GM08714 (cell line): ENCODE results near the gene EARS2.

Source experiments
- H3K4me3 ChIP-seq: fragments of 200-500 bp; sonication (Bioruptor generic); 2 replicates; pipeline ENCODE4 v1.5.1; 2014; ENCODE audit warnings: mild to moderate bottlenecking, low read length, inconsistent platforms
- ZNF274 ChIP-seq: IDR thresholded peaks from 2 replicates; pipeline ENCODE4 v1.6.1; 2012; ENCODE audit warnings: mild to moderate bottlenecking, low read depth, low read length

Gene EARS2

DNA sequence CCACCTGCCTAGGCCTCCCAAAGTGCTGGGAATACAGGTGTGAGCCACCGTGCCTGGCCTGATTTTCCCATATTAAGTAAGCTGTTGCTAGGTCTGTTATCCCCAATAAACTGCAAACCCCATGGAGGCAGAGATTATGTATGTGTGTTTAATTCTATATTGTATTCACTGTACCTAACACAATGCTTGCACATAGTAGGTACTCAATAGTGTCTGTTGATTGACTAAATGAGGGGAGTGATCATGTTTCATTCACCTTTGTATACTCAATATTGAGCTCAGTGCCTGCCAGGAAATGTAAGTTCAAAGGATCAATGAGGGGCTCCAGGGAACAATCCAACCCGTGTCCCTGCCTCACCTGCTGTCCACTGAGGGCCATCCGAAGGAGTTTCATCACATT, 32.3 kb downstream of the EARS2 start:
- H3K4me3 ChIP-seq: no peak overlapping the region
- no peak for TF ChIP-seq ZNF274

DNA sequence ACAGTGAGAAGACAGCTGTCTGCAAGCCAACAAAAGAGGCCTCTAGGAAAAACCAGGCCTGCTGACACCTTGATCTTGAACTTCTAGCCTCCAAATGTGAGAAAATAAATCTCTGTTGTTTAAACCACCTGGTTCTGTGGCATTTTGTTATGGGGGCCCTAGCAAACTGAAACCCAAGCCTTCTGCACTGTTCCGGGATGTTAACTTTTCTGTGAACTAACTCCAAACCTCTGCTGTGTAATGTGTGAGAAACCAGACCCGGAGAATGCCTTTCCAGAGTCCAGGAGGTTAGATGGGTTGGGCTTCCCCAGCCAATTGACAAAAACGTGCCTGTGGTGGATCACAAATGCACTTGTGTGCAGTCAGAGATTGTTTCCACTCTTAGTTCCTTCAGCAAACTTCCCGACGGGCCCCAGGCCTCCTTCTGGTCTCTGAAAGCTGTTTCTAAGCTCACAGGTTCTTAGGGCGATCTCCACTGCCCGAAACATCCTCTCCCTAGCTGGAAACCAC, 33.2 kb downstream of the EARS2 start:
- no peak overlapping the region for H3K4me3 ChIP-seq
- TF ChIP-seq ZNF274: no peak

- no peak for TF ChIP-seq ZNF274
- H3K4me3 ChIP-seq: no peak overlapping the region
Observed at GRCh38 chr16:23523321-23523720, 33.8 kb downstream of the EARS2 start.

DNA sequence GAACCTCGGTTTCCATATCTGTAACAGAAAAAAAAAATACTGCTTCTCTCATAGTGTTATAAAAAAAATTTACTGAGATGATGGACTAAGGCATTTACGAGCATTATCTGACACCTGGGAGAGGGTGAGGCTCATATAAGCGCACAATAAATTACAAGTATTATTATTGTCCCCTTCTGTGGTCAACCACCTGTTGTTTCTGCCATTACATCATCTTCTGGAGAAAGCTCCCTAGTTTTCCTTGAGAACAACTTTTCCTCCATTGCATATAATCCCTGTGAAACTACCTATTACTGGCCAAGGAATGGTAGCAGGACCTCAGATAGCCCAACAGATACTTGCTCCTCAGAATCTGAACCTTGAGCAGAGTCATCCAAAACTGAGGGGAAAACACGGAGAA, 35.2 kb downstream of the EARS2 start:
- TF ChIP-seq ZNF274: no peak
- no peak overlapping the region for H3K4me3 ChIP-seq

DNA sequence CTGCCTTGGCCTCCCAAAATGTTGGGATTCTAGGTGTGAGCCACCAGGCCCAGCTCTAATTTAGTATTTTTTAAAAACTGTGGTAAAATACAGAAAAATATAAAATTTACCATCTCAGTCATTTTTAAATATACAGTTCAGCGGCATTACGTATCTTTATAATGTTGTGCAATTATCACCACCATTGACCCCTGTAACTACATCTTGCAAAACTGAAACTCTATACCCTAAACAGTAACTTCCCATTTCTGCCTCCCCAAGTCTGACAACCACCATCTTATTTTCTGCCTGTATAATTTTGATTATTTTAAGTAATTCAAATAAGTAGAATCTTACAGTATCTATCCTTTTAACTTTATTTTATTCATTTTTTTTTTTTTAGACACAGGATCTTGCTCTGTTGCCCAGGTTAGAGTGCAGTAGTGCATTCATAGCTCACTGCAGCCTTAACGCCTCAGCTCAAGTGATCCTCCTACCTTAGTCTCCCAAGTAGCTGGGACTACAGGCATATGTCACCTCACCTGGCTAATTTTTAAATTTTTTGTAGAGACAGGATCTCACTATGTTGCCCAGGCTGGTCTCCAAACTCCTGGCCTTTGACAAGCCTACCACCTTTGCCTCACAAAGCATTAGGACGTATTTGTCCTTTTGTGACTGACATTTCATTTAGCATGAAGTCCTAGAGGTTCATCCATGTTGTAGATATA, 36.0 kb downstream of the EARS2 start:
- no peak overlapping the region for H3K4me3 ChIP-seq
- no peak for TF ChIP-seq ZNF274

DNA sequence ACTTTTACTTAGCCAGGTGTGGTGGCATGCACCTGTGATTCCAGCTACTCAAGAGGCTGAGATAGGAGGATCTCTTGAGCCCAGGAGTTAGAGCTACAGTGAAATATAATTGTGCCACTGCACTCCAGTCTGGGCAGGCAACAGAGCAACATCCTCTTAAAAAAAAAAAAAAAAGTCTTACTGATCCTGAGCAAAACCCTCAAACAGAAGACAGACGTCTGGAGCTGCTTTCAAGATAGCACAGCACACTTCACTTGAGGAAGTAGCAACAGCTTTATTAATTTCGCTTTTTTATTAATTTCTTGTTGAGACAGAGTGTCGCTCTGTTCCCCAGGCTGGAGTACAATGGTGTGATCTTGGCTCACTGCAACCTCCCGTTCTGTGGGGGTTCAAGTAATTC, 36.6 kb downstream of the EARS2 start:
- no peak overlapping the region for H3K4me3 ChIP-seq
- no peak for TF ChIP-seq ZNF274

- no peak for TF ChIP-seq ZNF274
- H3K4me3 ChIP-seq: no peak overlapping the region
Observed at GRCh38 chr16:23519282-23519681, 37.9 kb downstream of the EARS2 start.

GRCh38 chr16:23518435-23518891, 38.7 kb downstream of the EARS2 start:
- no peak for TF ChIP-seq ZNF274
- H3K4me3 ChIP-seq: no peak overlapping the region; the same call in 1 of the 2 replicates

DNA sequence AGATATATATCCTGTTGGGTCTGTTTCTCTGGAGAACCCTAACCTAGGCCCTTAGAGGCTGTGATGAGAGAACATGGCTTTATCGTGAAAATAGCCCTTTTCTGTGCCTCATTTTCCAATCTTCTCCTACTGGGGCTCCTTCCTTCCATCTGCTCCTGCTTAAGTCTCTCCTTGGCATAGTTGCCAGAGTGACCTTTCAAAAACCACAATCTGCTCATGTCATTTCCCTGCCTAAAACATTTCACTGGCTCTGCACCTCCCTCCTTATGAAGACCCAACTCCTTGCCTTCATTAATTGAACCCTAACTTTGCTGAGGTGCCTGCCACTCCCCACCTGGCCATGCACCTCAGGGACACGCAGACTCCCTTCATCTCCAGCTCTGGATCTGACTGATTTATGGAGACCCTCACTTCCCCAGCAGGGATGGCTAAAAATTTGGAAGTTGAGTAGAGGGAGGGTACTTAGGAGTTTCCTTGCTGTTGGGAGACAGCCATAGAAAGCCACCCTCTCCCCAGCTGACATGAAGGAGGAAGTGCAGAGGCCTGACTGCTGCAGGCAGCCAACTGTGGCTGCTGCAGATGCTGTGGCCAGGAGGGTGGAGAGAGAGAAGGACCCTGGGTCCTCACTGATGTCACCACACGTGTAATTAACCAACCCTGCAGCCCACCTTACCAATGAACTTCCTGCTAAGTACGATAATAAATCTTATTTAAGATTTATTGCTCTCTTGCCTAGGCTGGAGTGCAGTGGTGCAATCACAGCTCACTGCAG, 40.6 kb downstream of the EARS2 start:
- TF ChIP-seq ZNF274: no peak
- H3K4me3 ChIP-seq: no peak overlapping the region

GRCh38 chr16:23515881-23516280, 41.3 kb downstream of the EARS2 start:
- no peak for TF ChIP-seq ZNF274

GRCh38 chr16:23514381-23515152, 42.6 kb downstream of the EARS2 start:
- TF ChIP-seq ZNF274: no peak
- no peak overlapping the region for H3K4me3 ChIP-seq

More at GRCh38 chr16:23515881-23516280, 41.3 kb downstream of the EARS2 start:
- H3K4me3 ChIP-seq: no peak overlapping the region

GRCh38 chr16:23512168-23512695, 44.9 kb downstream of the EARS2 start:
- TF ChIP-seq ZNF274: no peak
- no peak overlapping the region for H3K4me3 ChIP-seq

GRCh38 chr16:23511731-23512130, 45.4 kb downstream of the EARS2 start:
- no peak for TF ChIP-seq ZNF274
- no peak overlapping the region for H3K4me3 ChIP-seq

DNA sequence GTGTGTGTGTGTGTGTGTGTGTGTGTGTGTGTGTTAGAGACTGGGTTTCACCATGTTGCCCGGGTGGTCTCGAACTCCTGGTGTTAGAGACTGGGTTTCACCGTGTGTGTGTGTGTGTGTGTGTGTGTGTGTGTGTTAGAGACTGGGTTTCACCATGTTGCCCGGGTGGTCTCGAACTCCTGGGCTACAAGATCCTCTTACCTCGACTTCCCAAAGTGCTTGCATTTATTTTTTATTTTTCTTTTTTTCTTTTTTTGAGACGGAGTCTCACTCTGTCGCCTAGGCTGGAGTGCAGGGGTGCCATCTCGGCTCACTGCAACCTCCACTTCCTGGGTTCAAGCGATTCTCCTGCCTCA, 46.3 kb downstream of the EARS2 start:
- H3K4me3 ChIP-seq: peak overlapping the region; percentile 79; the same call in 1 of the 2 replicates
